Right hindlimb (tissue), 1 donor: ENCODE results near the gene FKBP1B.
A peak's percentile ranks its signal among the peaks of the same experiment; 100 is the strongest.
"Not testable (repeated sequence)": the region's sequence is repeated elsewhere in the genome, so short reads cannot be mapped to it uniquely, and the experiment has no call there.

ENCODE experiments used
- DNase-seq: peaks from one replicate; pipeline ENCODE4 v3.0.0-alpha.2; 2018

The FKBP1B gene

DNA sequence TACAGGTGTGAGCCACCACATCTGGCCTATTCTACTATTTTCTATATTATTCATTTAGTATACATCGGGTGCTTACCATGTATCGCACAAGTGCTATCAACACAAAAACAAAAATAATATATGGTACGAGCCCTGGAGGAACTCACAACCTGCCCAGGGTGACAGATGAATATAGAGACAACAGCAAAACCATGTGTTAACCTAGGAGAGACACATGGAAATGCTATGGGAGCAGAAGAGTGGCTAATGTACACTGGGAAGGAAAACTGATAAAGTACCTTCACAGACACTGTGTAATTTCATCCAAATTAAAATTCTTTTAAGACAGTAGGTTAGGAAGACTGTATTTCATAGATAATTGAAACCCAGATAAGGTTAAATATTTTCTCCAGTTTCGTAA, 22.7 kb downstream of the FKBP1B start:
- DNase-seq = no peak

DNA sequence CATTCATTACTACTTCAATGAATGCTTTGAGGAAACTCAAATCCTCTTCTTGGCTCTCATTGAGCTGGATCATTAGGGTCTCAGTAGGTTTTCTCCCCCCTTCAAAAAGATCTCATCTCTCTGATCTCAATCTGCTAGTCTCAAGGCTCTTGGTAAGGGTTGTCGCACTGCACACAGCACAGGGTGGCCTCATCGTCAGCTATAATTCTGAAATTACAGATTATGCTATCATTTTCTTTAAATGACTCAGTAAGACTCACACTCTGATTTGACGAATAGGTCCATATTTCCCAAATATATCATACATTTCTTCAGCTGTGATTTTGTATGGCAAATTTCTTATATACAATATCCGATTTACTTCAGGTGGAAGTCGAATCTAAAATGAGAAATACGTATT, 24.3 kb downstream of the FKBP1B start:
- no peak for DNase-seq

DNA sequence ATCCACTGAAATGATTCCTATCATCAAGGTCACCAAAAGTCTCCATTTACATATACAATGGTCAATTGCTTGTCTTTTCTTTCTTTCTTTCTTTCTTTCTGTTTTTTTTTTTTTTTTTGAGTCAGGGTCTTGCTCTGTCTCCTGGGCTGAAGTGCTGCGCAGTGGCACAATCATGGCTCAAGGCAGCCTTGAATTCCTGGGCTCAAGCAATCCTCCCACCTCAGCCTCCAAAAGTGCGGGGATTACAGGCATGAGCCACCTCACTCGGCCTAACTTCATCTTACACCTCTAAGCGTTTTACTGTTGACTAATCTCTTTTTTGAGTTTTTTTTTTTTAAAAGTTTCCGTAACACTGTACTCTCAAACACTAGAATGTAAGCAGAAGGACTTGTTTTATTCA, 25.7 kb downstream of the FKBP1B start:
- DNase-seq = no peak

DNA sequence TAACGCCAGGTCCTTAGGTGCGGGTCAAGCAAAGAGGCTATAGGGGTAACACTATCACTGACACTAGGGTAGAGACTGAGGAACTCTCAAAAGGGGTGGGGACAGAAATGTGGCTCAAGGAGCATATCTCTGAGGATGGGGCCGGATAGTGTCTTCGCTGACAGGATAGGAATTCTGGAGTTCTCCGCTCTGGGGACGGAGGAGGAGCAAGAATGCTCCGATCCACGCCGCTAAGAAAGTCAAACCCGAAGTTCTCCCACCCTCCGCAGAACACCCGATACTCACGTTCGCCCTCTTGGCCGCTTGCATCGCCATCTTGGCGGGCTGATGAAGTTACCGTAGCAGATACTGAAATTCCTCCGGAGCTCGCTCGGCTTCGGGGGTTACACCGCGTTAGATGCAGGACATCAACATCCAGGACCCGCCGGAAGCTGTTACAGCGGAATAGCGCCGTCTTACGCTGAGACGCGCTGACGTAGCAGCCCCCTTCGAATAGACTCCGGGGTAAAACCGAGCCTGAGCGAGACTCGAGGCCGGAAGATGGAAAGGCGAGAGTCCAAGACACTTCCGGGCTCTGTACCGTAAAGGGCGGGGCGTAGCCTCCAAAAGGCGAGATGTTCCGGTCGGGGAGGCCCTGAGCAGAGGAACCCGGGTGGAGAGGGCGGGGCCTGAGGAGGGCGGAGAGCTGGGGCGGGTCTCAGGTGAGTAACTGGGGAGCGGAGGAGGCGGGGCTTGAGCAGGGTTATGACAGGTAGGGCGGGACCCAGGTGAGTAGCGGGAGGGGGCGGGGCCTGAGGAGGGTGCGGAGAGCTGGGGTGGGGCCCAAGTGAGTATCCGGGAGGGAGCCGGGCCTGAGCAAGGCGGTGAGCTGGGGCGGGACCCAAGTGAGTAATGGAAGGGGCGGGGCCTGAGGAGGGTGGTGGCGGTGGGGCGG, 26.6 kb downstream of the FKBP1B start, which contains the start of gene SF3B6:
Gene SF3B6, minus strand, starts transcription at position 412 of the 934 bp plus-strand sequence. Its CDS starts 97 bp downstream, at position 315.
- DNase-seq = peak; percentile 98

DNA sequence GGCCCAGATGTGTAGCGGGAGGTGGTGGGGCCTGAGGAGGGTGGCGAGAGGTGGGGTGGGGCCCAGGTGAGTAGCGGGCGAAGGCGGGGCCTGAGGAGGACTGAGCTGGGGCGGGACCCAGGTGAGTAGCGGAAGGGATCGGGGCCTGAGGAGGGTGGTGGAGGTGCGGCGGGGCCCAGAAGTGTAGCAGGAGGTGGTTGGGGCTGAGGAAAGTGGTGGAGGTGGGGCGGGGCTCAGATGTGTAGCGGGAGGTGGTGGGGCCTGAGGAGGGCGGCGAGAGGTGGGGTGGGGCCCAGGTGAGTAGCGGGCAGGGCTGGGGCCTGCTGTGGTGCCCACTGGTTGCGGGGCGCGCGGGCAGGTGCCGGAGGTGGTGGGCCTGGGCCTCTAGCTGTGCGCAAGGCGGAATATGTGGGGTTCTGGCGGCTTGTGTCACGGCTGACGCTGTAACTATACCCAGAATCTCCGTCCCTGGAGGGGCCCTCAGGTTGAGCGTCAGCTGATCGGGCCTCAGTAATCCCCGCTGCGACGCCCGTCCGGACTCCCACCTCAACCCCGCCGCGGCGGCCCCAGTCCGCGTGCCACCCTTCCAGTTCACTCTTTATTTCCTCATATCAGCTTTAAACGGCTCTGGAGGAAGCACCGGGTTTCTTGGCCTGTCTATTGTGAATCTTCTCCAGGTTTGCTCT, 27.5 kb downstream of the FKBP1B start:
- no peak for DNase-seq

DNA sequence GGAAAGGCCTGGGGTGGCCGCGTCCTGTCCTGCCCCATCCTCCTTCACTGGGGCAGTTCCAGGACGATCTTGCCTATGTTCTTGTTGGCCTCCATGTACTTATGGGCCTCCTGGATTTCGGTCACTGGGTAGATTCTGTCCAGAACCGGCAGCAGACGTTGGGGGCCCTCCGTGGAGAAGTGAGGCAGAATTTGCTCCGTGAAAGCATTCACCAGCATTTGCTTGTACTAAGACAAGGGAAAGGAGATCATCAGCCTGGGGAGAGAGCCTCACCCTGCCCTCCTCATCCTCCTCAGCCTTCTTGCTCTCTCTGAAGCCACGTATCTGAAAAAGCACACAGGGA, 28.0 kb downstream of the FKBP1B start:
- no peak for DNase-seq

DNA sequence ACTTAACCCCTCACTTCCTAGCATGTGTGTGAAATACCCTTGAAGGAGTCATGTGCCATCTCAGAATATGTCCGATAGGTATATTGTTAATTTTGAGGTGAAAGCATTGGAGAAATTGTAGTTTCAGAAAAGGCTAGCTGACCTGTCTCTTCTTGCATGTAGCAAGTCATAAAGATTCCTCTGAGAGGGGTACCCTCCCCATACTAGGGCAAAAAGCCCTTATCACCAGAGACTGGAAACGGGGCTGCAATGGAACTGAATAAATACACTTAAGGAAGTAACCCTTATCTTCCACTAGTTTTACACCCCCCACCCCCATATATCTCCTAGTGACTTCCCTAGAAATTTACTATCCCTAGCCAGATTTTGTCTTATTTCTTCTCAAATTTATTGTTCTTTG, 28.3 kb downstream of the FKBP1B start:
- DNase-seq = no peak

DNA sequence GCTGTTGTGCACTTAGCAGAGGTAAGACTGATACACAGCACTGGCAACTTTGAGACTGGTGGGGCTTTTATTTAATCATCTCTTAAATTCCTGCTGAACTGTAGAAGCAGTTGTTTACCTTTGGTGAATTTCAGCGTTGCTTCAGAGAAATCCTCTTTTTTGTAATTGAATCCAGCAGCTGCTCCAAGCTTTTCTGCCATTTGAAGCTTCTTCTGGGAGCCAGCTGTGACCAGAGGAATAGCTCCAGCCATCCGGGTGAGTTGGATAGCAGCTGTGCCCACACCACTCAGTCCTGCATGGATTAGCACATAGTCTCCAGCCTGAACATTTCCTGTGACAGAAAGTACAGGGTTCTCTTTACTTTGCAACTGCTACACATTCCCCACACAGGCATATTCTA, 31.2 kb downstream of the FKBP1B start:
- peak; percentile 54 for DNase-seq

DNA sequence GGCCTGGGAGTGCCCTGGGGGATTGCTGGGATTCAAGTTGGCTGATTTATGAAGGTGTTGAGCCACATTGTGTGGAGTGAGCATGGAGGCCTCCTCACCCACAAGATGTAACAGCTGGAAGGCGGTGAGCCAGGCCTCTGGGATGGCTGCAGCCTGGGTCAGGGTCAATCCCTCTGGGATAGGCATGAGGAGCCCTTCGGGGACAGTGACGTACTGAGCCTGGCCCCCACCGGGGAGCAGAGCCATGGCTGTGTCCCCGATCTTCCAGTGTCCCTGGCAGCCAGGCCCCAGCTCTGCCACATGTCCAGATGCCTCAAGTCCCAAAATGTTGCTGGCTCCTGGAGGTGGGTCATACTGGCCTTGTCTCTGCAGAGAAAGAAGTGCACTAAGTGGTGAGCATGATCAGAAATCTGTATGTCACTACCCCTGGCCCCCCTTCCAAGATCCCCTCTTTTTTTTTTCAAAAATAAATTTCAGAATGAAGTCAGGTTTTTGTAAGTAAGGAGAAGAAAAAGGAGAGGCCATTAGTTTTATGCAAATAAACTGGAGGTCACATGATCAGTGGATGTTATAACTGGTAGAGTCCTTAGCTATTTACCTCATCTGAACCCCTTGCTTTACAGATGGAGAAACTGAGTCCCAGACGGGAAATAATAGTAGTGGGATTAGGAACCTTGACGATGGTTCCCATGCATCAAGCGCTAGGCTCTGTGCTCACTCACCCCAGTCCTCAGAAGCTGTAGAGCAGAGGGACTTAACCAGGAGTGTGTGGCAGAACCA, 33.4 kb downstream of the FKBP1B start:
- no peak for DNase-seq

DNA sequence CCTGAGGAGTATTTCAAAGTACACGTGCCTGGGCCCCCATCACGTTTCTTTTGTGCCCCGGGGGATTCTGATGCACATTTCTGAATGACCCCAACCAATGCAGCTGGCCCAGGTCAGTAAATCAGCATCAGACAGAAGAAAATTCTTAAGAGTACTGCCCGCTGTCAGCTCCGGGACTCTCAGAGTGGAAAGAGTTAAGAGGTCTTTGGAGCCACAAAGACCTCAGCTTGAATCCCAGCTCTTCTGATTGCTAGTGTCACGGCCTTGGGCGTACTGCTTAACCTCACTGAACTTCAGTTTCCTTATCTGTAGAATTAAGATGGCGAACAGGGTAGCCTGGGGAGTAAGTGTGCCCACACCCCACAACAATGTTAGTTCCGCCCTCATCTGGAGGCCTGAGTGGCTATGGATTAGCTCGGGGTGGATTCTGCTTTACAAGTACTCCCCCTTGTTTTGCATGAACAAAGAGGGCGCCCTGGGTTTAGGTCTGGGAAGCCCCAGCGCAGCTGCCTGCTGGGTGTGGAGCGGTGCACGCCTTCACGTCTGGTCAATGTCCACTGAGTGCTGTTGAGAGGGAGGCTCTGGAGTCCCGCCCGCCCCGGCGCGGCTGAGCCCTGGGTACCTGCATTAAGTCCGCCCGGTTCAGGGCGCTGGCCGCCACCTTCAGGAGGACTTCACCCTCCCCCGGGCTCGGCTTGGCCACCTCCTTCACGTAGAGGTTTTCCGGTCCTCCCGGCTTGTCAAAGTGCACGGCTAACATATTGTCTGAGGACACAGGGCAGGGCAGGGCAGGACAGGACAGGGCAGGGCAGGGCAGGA, 34.2 kb downstream of the FKBP1B start:
- peak; percentile 87 for DNase-seq

DNA sequence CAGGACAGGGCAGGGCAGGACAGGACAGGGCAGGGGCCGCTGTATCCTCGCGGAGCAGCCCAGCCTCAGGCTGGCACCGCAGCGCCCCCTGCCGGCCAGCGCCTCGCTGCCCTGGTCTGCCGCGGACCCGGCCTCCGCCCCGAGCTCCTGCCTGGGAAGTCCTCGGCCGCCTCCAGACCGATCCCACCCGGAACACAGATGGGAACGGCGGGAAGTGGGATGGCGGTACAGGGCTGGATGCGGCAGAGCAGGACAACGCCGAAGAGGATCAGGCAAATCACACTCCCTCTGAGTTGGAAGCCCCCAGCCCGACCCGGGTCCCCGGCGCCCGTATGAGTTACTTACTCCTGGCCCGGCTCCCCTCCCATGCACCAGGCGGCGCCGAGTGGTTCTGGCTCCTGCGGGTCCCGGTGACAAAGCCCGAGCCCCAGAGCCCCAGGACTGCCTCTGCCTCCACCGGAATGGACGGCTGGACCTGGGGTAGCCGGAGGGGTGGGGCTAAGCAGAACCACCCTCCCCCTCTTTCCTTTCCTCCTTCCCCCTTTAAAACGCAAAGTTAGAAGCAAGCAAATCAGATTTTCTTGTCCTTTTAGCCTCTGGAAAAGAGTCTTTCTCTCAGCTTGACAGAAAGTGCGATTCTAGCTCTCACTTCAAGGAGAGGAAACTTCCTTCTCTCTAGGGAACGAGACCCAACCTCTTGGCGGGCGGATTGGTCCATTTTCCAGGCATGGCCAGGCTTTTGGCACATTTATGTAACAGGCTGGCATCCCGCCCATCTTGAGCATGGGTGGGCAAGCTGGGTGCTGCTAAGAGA, 35.1 kb downstream of the FKBP1B start, which contains the start of gene TP53I3:
Gene TP53I3, minus strand, starts transcription at position 449 of the 814 bp plus-strand sequence. CDS start 508 bp downstream, outside the sequence.
- DNase-seq = peak; percentile 95

DNA sequence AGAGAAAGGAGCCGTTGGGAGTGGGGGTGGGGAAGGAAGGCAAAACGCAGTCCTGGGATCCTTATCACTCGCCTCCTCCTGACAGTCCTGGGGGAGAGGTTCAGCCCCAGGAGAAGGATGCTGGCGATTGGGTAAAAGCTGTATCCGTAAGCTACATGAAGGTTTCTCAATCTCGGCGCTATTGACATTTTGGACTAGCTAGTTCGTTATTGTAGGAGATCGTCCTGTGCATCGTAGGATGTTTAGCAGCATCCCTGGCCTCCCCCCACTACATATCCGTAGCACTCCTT, 35.6 kb downstream of the FKBP1B start:
- no peak for DNase-seq

DNA sequence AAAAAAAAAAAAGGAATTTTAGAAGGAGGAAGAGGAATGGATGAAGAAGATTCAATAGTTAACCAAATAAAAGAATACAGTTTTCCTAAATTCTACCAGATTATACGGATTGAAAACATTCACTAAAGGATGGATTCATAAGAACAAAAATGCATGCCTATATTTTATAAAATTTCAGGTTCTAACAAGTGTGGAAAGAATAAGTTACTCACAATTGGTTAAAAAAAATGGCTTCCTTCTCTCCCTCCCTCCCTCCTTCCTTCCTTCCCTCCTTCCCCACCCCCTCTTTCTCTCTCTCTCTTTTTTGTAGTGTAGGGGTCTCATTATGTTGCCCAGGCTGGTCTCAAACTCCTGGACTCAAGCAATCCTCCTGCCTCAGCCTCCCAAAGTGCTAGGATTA, 36.7 kb downstream of the FKBP1B start:
- no peak for DNase-seq

DNA sequence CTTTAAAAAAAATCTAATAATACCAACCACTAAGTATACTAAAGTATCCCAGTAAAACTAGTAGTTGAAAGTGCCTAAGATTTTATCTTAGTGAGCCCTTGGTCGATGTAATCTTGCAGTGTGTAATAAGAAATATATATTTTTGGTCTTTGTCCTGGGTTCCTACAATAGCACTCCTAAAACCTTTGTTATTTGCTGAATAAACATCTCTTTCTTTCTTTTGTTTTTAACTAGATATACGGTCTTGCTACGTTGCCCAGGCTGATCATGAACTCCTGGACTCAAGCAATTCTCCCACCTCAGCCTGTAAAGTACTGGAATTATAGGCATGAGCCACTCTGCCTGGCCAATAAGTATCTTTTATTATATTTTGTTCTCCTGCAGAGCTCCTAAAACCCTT, 37.5 kb downstream of the FKBP1B start:
- DNase-seq = no peak

DNA sequence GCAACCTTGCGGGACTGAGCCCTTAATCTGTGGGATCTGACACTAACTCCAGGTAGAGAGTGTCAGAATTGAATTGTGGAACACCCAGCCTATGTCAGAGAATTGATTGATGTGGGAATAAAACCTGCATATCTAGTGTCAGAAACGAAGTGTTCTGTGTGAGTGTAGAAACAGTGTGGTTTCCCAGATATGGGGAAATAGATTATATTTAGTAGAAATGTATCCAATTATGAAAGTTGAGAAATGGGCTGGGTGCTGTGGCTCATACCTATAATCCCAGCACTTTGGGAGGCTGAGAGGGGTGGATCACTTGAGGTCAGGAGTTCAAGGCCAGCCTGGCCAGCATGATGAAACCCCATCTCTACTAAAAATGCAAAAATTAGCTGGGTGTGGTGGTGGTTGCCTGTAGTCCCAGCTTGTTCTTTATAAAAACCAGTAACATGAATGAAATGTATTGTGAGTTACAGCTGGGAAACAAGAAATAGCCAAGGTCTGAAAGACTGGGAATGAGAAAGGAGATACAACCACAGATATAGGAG, 39.3 kb downstream of the FKBP1B start:
- DNase-seq = no peak

DNA sequence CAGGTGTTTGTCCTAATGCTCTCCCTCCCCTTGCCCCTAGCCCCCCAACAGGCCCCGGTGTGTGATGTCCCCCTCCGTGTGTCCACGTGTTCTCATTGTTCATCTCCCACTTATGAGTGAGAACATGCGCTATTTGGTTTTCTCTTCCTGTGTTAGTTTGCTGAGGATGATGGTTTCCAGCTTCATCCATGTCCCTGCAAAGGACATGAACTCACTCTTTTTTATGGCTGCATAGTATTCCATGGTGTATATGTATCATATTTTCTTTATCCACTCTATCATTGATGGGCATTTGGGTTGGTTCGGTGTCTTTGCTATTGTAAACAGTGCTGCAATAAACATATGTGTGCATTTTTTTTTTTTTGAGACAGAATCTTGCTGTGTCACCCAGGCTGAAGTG, 43.7 kb downstream of the FKBP1B start:
- not testable (repeated sequence) for DNase-seq

DNA sequence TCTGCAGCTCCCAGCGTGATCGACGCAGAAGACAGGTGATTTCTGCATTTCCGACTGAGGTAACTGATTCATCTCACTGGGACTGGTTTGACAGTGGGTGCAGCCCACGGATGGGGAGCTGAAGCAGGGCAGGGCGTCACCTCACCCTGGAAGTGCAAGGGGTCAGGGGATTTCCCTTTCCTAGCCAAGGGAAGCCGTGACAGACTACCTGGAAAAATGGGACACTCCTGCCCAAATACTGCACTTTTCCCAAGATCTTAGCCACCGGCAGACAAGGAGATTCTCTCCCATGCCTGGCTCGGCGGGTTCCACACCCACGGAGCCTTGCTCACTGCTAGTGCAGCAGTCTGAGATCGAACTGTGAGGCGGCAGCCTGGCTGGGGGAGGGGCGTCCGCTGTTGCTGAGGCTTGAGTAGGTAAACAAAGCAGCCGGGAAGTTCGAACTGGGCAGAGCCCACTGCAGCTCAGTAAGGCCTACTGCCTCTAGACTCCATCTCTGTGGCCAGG, 45.7 kb downstream of the FKBP1B start:
- DNase-seq = not testable (repeated sequence)

DNA sequence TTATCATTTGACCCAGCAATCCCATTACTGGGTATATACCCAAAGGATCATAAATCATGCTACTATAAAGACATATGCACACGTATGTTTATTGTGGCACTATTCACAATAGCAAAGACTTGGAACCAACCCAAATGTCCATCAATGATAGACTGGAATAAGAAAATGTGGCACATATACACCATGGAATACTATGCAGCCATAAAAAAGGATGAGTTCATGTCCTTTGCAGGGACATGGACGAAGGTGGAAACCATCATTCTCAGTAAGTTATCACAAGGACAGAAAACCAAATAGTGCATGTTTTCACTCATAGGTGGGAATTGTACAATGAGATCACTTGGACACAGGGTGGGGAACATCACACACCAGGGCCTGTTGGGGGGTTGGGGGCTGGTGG, 51.2 kb downstream of the FKBP1B start:
- not testable (repeated sequence) for DNase-seq

DNA sequence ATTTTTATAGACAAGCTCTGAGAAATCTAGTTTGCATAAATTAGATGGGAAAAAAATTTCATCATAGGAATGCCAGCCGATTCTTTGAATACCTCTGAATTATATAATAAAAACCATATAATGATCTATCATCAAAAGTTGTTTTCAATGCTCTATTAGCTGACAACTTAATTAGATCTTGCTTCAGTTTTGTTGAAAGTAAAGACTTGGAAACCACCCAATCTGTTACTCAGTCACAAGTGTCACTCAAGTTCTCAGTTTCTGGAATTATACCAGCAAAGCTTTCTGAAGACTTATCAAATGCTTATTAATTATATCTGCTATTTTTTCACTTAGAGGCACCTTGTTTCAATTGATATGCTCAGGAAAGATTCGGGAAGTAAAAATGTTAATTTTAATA, 52.5 kb downstream of the FKBP1B start:
- no peak for DNase-seq

DNA sequence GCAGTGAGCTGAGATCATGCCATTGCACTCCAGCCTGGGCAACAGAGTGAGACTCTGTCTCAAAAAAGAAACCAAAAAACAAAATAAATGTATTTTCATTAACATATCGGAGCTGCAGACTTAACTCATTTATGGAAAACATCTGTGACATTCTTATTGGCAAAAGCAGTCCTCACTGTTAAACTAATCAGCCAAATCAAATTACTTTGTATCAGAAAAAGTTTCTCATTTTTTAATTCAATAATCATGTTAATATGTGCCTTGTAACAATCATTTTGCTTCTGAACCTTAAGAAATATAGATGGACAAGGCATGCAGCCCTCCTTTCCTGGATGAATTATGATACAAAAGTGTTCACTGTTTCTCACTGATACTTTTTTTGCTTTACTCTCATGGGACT, 53.1 kb downstream of the FKBP1B start:
- no peak for DNase-seq

DNA sequence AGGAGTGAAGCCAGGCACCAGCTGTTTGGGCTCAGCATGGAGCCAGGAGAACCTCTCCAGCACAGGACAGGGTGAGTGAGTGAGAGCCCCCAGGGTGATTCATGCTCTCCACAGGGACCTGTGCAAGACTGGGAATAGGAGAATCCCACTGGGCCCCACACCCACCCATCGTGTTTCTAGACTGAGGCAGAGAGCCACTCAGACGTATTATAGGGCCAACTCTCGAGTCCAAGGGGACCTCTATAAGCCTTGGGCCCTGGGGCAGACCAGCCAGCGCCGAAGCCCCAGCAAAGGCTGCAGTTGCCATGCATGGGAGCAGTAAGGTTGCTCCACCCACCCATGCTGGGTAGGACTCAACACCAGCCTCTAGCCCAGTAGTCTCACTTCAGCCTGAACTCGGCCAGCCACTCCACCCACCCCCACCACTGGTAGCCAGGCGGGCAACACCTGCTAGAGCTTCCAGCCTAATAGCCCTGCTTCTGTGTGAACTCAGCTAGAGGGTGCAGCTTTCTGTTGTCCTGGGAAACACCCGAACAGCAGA, 54.6 kb downstream of the FKBP1B start:
- DNase-seq = no peak
